ENCODE results near the gene FAM107B. TPM values are rescaled to one million over a fixed set of nuclear protein-coding genes. Genes with fewer than 3 reads are reported as not detected.

FAM107B gene
- total RNA-seq, 1 donor from 2014 or later = 3.4 TPM

- intact Hi-C loops (cut with micrococcal nuclease) = no loop called here
- DNase-seq = no peak
- ATAC-seq = no peak
Measured at GRCh38 chr10:14534152-14534551, 240.5 kb downstream of the FAM107B start.

- DNase-seq (no peak), ATAC-seq (no peak)
- intact Hi-C loops (cut with micrococcal nuclease) = no loop called here
Measured at GRCh38 chr10:14533295-14533694, 241.4 kb downstream of the FAM107B start.

DNA sequence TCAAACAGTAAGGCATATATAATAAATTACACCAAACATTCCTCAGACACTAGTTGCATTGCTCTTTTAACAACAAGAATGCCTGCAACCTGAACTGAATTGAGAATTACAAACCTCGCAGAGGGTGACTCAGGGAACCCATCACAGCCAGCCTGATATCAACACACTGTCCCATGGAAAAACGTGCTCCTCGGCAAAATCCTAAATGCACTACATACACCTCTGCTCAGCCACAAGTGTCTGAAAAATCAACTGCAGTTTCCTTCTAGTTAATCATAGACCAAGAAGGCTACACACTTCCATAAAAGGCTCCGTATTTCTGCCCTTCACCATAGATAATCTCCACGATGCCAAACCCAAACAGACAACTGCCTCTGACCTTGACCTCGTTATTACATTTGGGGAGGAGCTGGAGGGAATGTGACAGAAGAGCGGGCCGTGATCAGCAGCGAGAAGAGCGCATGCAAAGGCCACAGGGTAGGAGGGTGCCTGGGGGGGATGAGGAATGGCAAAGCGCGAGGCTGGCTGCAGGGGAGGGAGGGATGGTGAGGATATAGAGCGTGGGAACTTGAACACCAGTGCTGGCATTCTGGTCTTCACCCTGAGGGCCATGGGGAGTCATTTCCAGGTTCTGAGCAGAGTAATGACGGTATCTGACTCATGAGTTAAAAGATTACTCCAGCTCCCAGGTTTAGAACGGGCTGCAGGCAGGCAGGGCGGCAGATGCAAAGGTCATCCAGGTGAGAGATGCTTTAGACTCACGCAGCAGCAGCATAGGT, 242.0 kb downstream of the FAM107B start:
- intact Hi-C loops (cut with micrococcal nuclease) = no loop called here
- DNase-seq (no peak), ATAC-seq (no peak)

DNA sequence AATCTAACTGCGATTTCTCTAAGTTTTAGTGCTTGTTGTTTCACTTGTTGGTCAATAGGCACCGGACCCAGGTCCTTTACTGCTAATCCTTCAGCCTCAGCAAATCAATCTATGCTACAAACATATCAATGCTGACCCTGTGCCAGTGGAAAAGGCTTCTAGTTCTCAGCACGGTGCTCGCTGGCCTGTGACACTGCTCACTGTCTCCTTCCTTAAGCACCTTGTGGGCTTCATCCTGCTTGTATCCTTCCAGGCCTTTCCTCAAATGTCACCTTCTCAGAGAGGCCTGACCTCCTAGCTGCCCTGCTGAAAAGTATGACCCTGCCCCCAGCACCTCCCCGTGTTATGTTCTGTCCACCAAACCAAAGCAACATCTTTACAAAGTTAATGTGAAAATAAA, 242.7 kb downstream of the FAM107B start:
- DNase-seq = no peak

DNA sequence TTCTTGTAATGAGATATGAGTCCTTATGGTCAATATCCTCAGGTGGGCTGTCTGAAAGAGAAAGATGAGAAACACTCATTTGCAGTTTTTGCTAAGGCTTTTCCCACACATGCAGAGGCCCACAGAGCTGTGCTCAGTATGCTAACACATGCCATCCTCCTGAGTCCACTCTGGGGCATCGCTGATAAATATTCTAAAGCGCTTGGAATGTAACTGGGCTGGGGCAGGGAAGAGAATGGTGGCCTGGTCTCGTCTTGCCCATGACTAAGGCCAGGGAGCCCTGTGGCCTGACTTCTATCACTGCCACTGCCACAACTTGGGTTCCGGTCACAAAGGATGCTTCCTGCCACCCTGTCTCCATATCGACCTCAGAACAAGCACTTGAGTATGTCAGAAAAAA, 244.2 kb downstream of the FAM107B start:
- ATAC-seq (no peak), DNase-seq (no peak)
- intact Hi-C loops (cut with micrococcal nuclease) = no loop called here

More for the DNA sequence above, 242.7 kb downstream of the FAM107B start:
- no peak for ATAC-seq
- intact Hi-C loops (cut with micrococcal nuclease) = no loop called here

- intact Hi-C loops (cut with micrococcal nuclease) = no loop called here
- no peak for DNase-seq
- ATAC-seq = no peak
Measured at GRCh38 chr10:14529351-14529750, 245.3 kb downstream of the FAM107B start.

DNA sequence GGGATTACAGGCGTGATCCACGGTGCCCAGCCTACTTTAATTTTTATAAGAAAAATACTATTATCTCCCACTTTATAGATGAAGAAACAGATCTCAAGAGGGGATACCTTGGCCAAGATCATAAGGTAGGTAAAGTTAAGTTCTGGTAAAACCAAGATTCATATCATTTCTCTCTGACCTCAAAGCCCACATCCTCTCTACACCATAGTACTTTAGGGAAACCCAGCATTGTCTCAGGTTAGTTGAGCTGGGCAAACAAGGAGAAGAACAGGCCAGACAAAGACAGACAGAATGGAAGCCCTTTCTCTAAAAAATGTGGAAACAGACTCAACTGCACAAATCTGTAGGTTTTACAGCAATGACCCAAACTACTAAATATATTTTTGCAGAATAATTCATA, 246.2 kb downstream of the FAM107B start:
- intact Hi-C loops (cut with micrococcal nuclease) = no loop called here
- ATAC-seq (no peak), DNase-seq (no peak)

- intact Hi-C loops (cut with micrococcal nuclease) = no loop called here
- no peak for DNase-seq
- no peak for ATAC-seq
Measured at GRCh38 chr10:14527915-14528314, 246.8 kb downstream of the FAM107B start.

GRCh38 chr10:14527134-14527844, 247.4 kb downstream of the FAM107B start:
- no peak for ATAC-seq
- no peak for DNase-seq
- intact Hi-C loops (cut with micrococcal nuclease) = no loop called here

DNA sequence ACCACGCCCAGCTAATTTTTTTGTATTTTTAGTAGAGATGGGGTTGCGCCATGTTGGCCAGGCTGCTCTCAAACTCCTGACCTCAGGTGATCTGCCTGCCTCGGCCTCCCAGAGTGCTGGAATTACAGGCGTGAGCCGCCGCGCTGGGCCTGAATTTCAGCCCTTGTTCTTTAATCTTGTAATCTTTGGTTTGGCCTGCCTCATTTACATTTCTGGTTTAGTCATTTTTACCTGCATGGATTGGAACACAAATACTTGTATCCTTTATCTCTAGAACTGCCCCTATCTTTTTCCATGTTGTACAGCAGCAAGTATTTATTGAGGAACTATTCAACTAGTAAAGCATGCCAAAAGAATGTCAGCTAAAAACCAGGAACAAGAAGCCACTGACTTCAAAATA, 248.4 kb downstream of the FAM107B start:
- intact Hi-C loops (cut with micrococcal nuclease) = no loop called here
- ATAC-seq (no peak), DNase-seq (no peak)

DNA sequence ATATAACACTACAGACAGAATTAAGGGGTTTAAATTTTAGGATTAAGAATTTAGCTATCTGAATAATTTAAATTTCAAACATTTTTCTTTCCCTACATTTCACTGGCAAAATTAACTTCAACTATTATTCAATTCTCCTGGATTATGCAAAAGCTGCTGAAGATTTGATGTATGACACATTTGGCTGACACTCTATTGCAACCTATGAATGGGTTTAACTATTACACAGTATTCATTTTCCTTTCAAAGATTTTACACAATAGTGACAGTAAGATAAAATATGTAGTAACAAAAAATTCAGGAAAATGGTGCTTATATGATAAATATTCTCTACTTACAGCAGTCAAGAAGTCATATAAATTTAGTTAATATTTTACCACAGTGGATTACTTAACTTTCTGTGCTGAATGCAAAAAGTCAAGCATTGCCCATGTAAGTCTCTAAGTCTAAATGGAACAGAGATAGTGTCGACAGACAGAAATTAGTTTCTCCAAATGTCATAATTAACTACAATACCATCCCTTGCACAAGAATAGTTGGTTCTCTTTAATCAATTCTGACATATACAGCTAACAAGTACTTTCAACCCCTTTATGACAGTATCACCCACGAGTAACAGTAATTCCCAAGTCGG, 249.9 kb downstream of the FAM107B start:
- DNase-seq = no peak
- intact Hi-C loops (cut with micrococcal nuclease) = no loop called here

GRCh38 chr10:14523286-14523685, 251.4 kb downstream of the FAM107B start:
- ATAC-seq (no peak), DNase-seq (no peak)
- intact Hi-C loops (cut with micrococcal nuclease) = no loop called here

More for the DNA sequence above, 249.9 kb downstream of the FAM107B start:
- ATAC-seq = no peak

GRCh38 chr10:14519785-14520184, 254.9 kb downstream of the FAM107B start:
- intact Hi-C loops (cut with micrococcal nuclease) = no loop called here
- DNase-seq = no peak
- no peak for ATAC-seq

- intact Hi-C loops (cut with micrococcal nuclease) = no loop called here
- ATAC-seq (no peak), DNase-seq (no peak)
Measured at GRCh38 chr10:14518149-14518548, 256.5 kb downstream of the FAM107B start.

DNA sequence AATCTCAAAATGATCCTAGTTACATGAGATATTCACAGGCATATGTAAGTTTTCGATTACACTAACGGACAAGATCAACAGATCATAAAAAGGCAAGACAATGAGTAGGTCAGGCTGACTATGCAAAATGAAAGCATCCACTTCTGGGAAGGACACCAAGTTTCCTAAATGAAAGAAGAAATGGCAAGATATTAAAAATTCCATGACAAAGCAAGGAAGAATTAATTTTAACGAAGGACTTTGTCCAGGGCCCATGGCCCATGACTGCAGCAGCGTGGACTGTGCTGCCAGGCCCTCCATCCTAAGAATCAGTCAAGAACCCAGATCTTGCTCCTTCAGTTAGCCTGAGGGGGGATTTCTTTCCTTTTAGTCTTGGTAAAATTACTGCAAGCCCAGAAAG, 261.6 kb downstream of the FAM107B start:
- DNase-seq (no peak), ATAC-seq (no peak)
- intact Hi-C loops (cut with micrococcal nuclease) = no loop called here

GRCh38 chr10:14510346-14510745, 264.4 kb downstream of the FAM107B start:
- ATAC-seq (no peak), DNase-seq (no peak)
- intact Hi-C loops (cut with micrococcal nuclease) = no loop called here

GRCh38 chr10:14508725-14509124, 266.0 kb downstream of the FAM107B start:
- no peak for DNase-seq
- ATAC-seq = no peak
- intact Hi-C loops (cut with micrococcal nuclease) = no loop called here

DNA sequence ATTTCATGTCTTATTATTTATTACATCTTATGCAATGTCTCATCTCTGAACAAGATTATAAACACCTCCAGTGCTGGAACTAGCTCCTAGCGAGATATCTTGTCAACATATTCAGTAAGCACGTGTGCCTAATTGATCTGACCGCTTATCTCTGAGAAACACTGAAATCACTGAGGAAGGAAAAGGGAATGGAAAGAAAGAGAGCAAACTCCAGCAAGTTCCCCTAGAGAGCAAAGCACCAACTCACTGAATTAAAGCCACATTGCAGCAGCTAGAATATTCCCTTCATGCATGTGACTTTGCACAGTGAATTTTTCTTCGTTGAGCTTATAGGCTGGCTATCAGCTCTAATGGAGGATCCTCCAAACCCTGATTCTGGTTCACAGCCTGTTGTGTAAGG, 266.9 kb downstream of the FAM107B start:
- intact Hi-C loops (cut with micrococcal nuclease) = no loop called here
- ATAC-seq (no peak), DNase-seq (no peak)

GRCh38 chr10:14507176-14507575, 267.5 kb downstream of the FAM107B start:
- intact Hi-C loops (cut with micrococcal nuclease) = no loop called here
- ATAC-seq (no peak), DNase-seq (no peak)

DNA sequence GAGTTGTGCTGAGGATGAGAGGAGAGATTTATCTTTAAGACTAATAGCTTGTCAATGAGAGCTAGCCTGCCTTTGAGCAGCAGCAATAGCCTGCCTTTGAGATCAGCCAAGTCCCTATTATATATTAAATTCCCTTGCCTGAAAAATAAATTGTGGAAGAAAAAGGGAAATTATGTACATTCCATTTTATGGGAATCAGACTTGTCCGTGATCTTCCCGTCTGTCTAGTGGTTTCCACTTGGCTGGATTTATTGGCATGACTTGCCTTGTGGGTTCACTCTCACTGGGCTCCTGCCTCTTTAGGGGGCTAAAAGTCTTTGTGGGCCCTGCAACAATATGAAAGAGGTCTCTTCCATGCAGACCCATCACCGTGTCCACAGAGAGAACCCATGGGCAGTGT, 272.3 kb downstream of the FAM107B start:
- ATAC-seq (no peak), DNase-seq (no peak)
- intact Hi-C loops (cut with micrococcal nuclease) = no loop called here

Data from left ventricle myocardium superior (tissue), 1 donor.